ENCODE measurements around the gene F10.

DNA sequence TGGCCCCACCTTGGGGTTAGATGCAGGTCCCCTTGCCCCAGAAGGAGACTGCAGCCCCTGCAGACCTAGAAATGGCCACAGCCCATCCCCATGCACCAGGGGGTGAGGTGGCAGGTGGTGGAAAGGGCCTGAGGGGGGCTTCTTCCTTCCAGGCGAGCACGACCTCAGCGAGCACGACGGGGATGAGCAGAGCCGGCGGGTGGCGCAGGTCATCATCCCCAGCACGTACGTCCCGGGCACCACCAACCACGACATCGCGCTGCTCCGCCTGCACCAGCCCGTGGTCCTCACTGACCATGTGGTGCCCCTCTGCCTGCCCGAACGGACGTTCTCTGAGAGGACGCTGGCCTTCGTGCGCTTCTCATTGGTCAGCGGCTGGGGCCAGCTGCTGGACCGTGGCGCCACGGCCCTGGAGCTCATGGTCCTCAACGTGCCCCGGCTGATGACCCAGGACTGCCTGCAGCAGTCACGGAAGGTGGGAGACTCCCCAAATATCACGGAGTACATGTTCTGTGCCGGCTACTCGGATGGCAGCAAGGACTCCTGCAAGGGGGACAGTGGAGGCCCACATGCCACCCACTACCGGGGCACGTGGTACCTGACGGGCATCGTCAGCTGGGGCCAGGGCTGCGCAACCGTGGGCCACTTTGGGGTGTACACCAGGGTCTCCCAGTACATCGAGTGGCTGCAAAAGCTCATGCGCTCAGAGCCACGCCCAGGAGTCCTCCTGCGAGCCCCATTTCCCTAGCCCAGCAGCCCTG lies 4.2 kb upstream of the F10 start:
- TF ChIP-seq, protein P1, sequence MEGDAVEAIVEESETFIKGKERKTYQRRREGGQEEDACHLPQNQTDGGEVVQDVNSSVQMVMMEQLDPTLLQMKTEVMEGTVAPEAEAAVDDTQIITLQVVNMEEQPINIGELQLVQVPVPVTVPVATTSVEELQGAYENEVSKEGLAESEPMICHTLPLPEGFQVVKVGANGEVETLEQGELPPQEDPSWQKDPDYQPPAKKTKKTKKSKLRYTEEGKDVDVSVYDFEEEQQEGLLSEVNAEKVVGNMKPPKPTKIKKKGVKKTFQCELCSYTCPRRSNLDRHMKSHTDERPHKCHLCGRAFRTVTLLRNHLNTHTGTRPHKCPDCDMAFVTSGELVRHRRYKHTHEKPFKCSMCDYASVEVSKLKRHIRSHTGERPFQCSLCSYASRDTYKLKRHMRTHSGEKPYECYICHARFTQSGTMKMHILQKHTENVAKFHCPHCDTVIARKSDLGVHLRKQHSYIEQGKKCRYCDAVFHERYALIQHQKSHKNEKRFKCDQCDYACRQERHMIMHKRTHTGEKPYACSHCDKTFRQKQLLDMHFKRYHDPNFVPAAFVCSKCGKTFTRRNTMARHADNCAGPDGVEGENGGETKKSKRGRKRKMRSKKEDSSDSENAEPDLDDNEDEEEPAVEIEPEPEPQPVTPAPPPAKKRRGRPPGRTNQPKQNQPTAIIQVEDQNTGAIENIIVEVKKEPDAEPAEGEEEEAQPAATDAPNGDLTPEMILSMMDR (IDR thresholded peaks at IDR 0.05; ENCODE audit: poor library complexity), result no peak
- no peak for TF ChIP-seq EZH2phosphoT487 (IDR thresholded peaks at IDR 0.05; ENCODE audit: low read depth, severe bottlenecking, unreplicated experiment)
- TF ChIP-seq EZH2 (IDR thresholded peaks at IDR 0.05; ENCODE audit: borderline replicate concordance), result no peak
